HepG2 (cell line): ENCODE data around the gene SPSB2. TPM values are rescaled to one million over a fixed set of nuclear protein-coding genes. Genes with fewer than 3 reads are reported as not detected.
A peak's percentile ranks its signal among the peaks of the same experiment; 100 is the strongest.

Experiments
- AGO2 ChIP-seq: fragments of 200-400 bp; formaldehyde crosslinking; optimal IDR thresholded peaks from 2 replicates; pipeline ENCODE3; 2017; ENCODE audit warnings: mild to moderate bottlenecking, low read depth, low read length, moderate library complexity
- CHD4 ChIP-seq: fragments of 200-600 bp; sonication (generic); IDR thresholded peaks from 2 replicates; pipeline ENCODE4 v1.7.0; 2017; ENCODE audit warnings: mild to moderate bottlenecking, low read length, borderline replicate concordance
- IRF2 ChIP-seq: IDR thresholded peaks from 2 replicates; pipeline ENCODE4 v1.6.1; 2018; ENCODE audit warnings: missing genetic modification reagents, missing compliant biosample characterization
- NONO ChIP-seq, 2 experiments: fragments of 450-650 bp in 1 of 2; sonication (generic) in 1 of 2; formaldehyde crosslinking in 1 of 2; IDR thresholded peaks in 1 of 2; conservative IDR thresholded peaks in 1 of 2; 2 replicates each; pipeline versions ENCODE4 v1.6.1 to v1.8.0; 2017 to 2022; ENCODE audit warnings: mild to moderate bottlenecking in 1 of 2, missing genetic modification reagents in 1 of 2, moderate library complexity in 1 of 2
- REPIN1 ChIP-seq: sonication (generic); formaldehyde crosslinking; IDR thresholded peaks from 2 replicates; pipeline ENCODE4 v1.8.0; 2022; ENCODE audit warnings: missing genetic modification reagents, low read depth, mild to moderate bottlenecking, borderline replicate concordance
- TAF15 ChIP-seq: fragments of 200-400 bp; formaldehyde crosslinking; IDR thresholded peaks from one replicate; pipeline ENCODE4 v1.6.1; 2018; ENCODE audit warnings: mild to moderate bottlenecking, low read depth, low read length; ENCODE audit not compliant: poor library complexity, severe bottlenecking
- TARDBP ChIP-seq: sonication (generic); formaldehyde crosslinking; IDR thresholded peaks from 2 replicates; pipeline ENCODE4 v1.8.0; 2022; ENCODE audit warnings: mild to moderate bottlenecking, missing genetic modification reagents
- ZFP90 ChIP-seq: sonication (generic); formaldehyde crosslinking; IDR thresholded peaks from 2 replicates; pipeline ENCODE4 v1.8.0; 2022; ENCODE audit warnings: missing genetic modification reagents, mild to moderate bottlenecking, inconsistent platforms, borderline replicate concordance
- ZNF788 ChIP-seq: sonication (generic); formaldehyde crosslinking; IDR thresholded peaks from 2 replicates; pipeline ENCODE4 v1.5.0; 2020; ENCODE audit warnings: mild to moderate bottlenecking, missing genetic modification reagents, borderline replicate concordance
- ZNF816 ChIP-seq: sonication (generic); formaldehyde crosslinking; IDR thresholded peaks from 2 replicates; pipeline ENCODE4 v1.8.0; 2022; ENCODE audit warnings: missing genetic modification reagents, mild to moderate bottlenecking, borderline replicate concordance
- polyA plus RNA-seq, 8 experiments: library from polyadenylated mRNA; depleted of rRNA in 3 of 8; stranded (reverse) in 7 of 8; unstranded in 1 of 8; fragments of >200 nt; fragmentation: Illumina TruSeq in 4 of 8; extraction: Trizol in 4 of 8; gene quantifications; 2 replicates each; pipeline versions ENCODE4 v1.2.1 to v1.2.3, GENCODE V29; 2011 to 2016; ENCODE audit warnings: low read depth in 4 of 8, missing spikeins in 1 of 8, mixed read lengths in 1 of 8; ENCODE audit not compliant: insufficient read depth in 1 of 8
- total RNA-seq, 5 experiments: library from RNA; depleted of rRNA; stranded (reverse); fragments of >200 nt; fragmentation: Illumina TruSeq; extraction: Trizol; gene quantifications; 2 replicates each; pipeline ENCODE4 v1.2.3, GENCODE V29; 2016; ENCODE audit warnings: low read depth in 1 of 5
- TF ChIP-seq, protein P1 (sequence below): sonication (generic); formaldehyde crosslinking; IDR thresholded peaks from 2 replicates; pipeline ENCODE4 v1.5.1; 2020; ENCODE audit warnings: missing genetic modification reagents, mild to moderate bottlenecking, borderline replicate concordance
- TF ChIP-seq, protein P2 (sequence below): IDR thresholded peaks from 2 replicates; pipeline ENCODE4 v1.6.1; 2016
- TF ChIP-seq, protein P3 (sequence below): sonication (generic); formaldehyde crosslinking; IDR thresholded peaks from 2 replicates; pipeline ENCODE4 v1.4.0; 2020; ENCODE audit warnings: missing genetic modification reagents
- TF ChIP-seq, protein P4 (sequence below): sonication (generic); formaldehyde crosslinking; IDR thresholded peaks from 2 replicates; pipeline ENCODE4 v1.5.0; 2020; ENCODE audit warnings: mild to moderate bottlenecking, missing genetic modification reagents, moderate library complexity
- TF ChIP-seq, protein P5 (sequence below): IDR thresholded peaks from 2 replicates; pipeline ENCODE4 v1.6.1; 2012; ENCODE audit warnings: inconsistent platforms
- TF ChIP-seq, protein P6 (sequence below): sonication (generic); formaldehyde crosslinking; IDR thresholded peaks from 2 replicates; pipeline ENCODE4 v1.9.0; 2022; ENCODE audit warnings: missing genetic modification reagents, mild to moderate bottlenecking, borderline replicate concordance

SPSB2 gene
- total and polyA plus RNA-seq, 2 of the 13 experiments (the other 11 are each of a cell fraction or from before 2014, with no cell fraction given): 2.0 to 6.2 TPM

DNA sequence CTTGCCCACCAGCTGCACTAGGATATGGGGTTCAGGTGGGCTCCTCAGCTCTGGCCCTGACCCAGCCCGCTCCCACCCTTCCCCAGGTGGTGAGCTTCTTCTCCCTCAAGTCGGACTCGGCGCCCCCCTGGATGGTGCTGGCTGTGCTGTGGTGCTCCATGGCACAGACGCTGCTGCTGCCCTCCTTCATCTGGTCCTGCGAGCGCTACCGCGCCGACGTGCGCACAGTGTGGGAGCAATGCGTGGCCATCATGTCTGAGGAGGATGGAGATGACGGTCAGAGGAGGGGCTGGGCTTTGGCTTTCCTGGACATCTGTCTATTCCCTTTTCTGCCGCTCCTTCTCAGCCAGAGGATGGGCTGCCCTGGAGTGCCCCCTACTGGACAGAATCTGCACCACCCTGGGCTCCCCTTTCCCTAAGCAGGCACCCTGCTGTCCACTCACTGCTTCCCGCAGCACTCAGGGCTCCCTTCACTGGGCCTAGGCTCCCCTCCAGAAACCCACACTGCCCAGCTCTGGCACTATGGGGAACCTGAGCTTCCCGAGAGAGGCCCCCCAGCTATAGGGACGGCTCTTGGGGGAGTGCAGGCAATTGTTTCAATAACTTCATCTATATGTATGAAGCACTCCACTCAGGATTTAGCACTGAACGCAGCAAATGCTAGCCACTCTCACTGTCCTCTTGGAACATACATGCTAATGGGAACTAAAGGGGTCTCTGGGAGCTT is 47.5 kb downstream of the SPSB2 start (continued):
- TF ChIP-seq, protein P1, sequence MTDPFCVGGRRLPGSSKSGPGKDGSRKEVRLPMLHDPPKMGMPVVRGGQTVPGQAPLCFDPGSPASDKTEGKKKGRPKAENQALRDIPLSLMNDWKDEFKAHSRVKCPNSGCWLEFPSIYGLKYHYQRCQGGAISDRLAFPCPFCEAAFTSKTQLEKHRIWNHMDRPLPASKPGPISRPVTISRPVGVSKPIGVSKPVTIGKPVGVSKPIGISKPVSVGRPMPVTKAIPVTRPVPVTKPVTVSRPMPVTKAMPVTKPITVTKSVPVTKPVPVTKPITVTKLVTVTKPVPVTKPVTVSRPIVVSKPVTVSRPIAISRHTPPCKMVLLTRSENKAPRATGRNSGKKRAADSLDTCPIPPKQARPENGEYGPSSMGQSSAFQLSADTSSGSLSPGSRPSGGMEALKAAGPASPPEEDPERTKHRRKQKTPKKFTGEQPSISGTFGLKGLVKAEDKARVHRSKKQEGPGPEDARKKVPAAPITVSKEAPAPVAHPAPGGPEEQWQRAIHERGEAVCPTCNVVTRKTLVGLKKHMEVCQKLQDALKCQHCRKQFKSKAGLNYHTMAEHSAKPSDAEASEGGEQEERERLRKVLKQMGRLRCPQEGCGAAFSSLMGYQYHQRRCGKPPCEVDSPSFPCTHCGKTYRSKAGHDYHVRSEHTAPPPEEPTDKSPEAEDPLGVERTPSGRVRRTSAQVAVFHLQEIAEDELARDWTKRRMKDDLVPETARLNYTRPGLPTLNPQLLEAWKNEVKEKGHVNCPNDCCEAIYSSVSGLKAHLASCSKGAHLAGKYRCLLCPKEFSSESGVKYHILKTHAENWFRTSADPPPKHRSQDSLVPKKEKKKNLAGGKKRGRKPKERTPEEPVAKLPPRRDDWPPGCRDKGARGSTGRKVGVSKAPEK (CRISPR knock-in tag): peak; percentile 41; the same call in 1 of the 2 replicates
- TF ChIP-seq ZFP90 (CRISPR knock-in tag): peak; percentile 66; the same call in 1 of the 2 replicates
- TF ChIP-seq, protein P2, sequence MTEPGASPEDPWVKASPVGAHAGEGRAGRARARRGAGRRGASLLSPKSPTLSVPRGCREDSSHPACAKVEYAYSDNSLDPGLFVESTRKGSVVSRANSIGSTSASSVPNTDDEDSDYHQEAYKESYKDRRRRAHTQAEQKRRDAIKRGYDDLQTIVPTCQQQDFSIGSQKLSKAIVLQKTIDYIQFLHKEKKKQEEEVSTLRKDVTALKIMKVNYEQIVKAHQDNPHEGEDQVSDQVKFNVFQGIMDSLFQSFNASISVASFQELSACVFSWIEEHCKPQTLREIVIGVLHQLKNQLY (CRISPR knock-in tag): 0 out of 2 replicates have a peak, but pooled peaks have one; percentile 46
- TF ChIP-seq IRF2 (CRISPR knock-in tag): 0 out of 2 replicates have a peak, but pooled peaks have one; percentile 34
- TF ChIP-seq AGO2: peak; percentile 95
- TF ChIP-seq ZNF816 (CRISPR knock-in tag): no peak
- TF ChIP-seq TAF15: peak; percentile 69
- TF ChIP-seq, protein P3, sequence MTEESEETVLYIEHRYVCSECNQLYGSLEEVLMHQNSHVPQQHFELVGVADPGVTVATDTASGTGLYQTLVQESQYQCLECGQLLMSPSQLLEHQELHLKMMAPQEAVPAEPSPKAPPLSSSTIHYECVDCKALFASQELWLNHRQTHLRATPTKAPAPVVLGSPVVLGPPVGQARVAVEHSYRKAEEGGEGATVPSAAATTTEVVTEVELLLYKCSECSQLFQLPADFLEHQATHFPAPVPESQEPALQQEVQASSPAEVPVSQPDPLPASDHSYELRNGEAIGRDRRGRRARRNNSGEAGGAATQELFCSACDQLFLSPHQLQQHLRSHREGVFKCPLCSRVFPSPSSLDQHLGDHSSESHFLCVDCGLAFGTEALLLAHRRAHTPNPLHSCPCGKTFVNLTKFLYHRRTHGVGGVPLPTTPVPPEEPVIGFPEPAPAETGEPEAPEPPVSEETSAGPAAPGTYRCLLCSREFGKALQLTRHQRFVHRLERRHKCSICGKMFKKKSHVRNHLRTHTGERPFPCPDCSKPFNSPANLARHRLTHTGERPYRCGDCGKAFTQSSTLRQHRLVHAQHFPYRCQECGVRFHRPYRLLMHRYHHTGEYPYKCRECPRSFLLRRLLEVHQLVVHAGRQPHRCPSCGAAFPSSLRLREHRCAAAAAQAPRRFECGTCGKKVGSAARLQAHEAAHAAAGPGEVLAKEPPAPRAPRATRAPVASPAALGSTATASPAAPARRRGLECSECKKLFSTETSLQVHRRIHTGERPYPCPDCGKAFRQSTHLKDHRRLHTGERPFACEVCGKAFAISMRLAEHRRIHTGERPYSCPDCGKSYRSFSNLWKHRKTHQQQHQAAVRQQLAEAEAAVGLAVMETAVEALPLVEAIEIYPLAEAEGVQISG: 0 out of 2 replicates have a peak, but pooled peaks have one; percentile 15
- TF ChIP-seq, protein P4, sequence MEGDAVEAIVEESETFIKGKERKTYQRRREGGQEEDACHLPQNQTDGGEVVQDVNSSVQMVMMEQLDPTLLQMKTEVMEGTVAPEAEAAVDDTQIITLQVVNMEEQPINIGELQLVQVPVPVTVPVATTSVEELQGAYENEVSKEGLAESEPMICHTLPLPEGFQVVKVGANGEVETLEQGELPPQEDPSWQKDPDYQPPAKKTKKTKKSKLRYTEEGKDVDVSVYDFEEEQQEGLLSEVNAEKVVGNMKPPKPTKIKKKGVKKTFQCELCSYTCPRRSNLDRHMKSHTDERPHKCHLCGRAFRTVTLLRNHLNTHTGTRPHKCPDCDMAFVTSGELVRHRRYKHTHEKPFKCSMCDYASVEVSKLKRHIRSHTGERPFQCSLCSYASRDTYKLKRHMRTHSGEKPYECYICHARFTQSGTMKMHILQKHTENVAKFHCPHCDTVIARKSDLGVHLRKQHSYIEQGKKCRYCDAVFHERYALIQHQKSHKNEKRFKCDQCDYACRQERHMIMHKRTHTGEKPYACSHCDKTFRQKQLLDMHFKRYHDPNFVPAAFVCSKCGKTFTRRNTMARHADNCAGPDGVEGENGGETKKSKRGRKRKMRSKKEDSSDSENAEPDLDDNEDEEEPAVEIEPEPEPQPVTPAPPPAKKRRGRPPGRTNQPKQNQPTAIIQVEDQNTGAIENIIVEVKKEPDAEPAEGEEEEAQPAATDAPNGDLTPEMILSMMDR (CRISPR knock-in tag): peak; percentile 95
- no peak for TF ChIP-seq ZNF788 (CRISPR knock-in tag)
- TF ChIP-seq REPIN1 (CRISPR knock-in tag): peak; percentile 68; the same call in 1 of the 2 replicates
- TF ChIP-seq, protein P5, sequence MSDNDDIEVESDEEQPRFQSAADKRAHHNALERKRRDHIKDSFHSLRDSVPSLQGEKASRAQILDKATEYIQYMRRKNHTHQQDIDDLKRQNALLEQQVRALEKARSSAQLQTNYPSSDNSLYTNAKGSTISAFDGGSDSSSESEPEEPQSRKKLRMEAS: 0 out of 2 replicates have a peak, but pooled peaks have one; percentile 16
- TF ChIP-seq TARDBP: peak; percentile 67; the same call in 1 of the 2 replicates
- TF ChIP-seq, protein P6, sequence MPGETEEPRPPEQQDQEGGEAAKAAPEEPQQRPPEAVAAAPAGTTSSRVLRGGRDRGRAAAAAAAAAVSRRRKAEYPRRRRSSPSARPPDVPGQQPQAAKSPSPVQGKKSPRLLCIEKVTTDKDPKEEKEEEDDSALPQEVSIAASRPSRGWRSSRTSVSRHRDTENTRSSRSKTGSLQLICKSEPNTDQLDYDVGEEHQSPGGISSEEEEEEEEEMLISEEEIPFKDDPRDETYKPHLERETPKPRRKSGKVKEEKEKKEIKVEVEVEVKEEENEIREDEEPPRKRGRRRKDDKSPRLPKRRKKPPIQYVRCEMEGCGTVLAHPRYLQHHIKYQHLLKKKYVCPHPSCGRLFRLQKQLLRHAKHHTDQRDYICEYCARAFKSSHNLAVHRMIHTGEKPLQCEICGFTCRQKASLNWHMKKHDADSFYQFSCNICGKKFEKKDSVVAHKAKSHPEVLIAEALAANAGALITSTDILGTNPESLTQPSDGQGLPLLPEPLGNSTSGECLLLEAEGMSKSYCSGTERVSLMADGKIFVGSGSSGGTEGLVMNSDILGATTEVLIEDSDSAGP (CRISPR knock-in tag): peak; percentile 30; the same call in 1 of the 2 replicates
- no peak for TF ChIP-seq CHD4
- TF ChIP-seq NONO (IDR thresholded peaks at IDR 0.05): no peak
- TF ChIP-seq NONO (CRISPR knock-in tag; conservative IDR thresholded peaks at IDR 0.05): peak; percentile 53; the same call in 1 of the 2 replicates
